NCI-H345 treated with DMSO at 0.1 percent for 48 hours (cell line): ENCODE data around the gene PACSIN2.
"Not testable (repeated sequence)": the region's sequence is repeated elsewhere in the genome, so short reads cannot be mapped to it uniquely, and the experiment has no call there.

Experiments used
- DNase-seq: peaks from one replicate; lab custom pipeline; 2025; ENCODE audit not compliant: unreplicated experiment; lab: John Stamatoyannopoulos, UW

The PACSIN2 gene

DNA sequence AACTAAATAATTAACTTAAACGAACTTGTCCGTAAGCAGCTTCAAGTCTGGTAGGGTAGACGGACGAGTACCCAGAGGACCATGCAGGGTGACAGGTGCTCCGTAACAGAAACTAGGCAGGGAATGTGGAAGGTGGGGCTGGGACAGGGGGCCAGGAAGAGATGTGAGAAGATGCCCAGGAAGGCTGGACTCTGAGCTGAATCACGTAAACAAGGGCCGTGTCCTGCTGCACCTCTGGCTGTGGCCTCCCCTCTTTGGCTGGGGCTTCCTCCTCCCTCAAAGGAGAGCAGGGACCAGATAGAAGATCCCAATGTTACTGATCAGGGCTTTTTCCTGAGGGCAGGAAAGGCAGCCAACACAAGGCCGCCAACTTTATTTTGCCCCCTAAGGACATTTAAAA, 47.9 kb downstream of the PACSIN2 start:
- DNase-seq = no peak

DNA sequence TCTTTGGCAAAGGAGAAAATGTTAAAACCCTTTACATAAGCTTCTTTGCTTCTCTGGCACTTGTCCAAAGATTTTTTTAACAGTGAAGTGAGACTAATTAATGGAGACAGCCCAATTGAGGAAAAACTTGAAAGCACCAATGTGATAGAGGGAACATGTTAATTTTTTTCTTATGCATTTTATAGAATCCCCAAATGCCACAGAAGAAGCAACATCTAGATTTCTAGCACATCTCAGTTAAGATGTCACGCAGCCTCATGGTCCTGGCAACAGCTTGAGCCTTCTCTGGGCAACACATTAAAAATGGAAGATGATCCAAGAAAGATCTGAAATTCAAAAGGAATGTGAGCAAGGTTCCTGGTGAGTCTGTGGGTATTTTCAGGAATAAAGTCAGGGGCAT, 48.5 kb downstream of the PACSIN2 start:
- no peak for DNase-seq

DNA sequence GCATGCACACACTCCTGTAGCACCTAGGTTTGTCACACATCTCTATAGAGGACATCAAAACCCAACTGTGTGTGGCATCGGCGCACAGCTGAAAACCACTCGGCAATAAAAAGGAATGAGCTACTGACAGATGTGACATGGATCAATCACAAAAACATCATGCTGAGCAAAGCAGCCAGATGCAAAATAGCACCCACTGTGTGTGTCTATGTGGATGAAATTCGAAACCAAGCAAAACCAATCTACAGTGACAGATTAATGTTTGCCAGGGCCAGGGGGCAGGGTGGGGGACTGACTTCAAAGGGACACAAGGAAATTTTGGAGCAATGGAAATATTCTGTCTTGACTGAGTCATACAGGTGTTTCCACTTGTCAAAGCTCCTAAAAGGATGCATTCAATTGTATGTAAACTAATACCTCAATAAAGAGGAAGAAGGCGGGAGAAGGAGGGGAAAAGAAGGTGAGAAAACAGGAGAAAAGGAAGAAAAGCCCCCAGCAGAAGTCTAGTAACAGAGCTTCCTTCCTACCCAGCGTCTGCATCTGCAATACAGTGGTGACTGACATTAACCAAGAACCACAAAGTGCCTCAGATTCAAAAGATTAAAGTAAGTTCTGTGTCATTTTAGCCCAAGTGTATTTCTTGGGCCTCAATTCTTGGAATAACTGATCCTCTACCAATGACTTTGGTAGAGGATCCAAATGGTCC, 49.8 kb downstream of the PACSIN2 start:
- peak; percentile 70 for DNase-seq

DNA sequence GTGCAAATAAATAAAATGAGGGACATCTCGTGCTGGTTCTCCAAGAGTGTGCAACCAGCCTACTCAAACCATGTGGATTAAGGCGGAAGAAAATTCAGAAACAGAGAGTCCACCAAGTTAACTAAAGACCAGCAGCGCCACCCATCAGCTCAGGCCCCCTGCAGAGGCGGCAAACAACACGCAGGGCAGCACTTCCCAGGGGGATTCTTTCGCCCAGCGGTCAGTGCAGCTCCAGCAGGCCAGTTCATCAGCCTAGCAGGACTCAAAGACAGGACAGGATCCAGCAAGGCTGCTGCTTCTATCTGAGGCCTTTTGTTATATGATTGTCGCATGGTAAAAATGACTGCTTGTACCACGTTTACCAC, 51.7 kb downstream of the PACSIN2 start:
- no peak for DNase-seq

DNA sequence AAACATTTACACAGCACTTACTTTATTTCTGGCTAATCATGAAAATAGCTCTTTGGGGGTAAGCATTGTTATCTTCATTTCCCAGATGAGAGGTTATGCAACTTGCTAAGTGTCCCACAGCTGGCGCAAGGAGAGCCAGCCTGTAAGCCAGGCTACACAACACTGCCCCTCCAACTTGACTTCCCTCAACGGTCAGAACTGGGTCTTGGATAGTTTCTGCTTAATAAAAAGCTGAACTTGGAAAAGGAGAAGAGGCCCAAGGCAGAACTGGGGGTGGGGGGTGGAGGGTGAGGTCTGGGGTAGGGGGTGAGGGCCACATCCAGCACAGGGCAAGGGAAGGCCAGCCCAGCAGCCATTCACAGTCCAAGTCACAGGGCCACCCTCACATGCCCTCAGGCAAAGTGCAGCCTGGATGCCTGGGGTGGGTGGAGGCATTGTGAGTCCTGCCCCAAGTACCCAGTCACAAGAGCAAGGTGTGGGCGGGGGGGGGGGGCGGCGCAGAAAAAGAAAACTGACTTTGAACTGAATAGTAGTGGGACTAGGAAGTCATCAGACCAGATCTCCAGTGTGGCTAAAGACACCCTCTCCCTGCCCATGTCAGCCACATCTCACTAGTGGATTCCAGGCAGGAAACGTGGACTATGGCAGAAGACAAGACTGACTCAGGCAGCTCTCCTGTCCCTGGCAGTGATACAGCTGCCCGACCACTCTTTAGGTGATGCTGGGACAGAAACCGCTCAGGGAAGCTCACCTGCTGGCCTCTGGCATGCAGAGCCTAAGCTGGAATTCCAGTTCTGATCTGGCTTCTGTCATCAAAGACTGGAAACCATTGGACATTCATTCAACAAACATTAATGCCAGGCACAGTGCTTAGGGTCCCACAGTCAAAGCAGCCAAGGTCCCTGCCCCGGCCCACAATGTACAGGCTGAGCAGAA, 52.4 kb downstream of the PACSIN2 start:
- no peak for DNase-seq

DNA sequence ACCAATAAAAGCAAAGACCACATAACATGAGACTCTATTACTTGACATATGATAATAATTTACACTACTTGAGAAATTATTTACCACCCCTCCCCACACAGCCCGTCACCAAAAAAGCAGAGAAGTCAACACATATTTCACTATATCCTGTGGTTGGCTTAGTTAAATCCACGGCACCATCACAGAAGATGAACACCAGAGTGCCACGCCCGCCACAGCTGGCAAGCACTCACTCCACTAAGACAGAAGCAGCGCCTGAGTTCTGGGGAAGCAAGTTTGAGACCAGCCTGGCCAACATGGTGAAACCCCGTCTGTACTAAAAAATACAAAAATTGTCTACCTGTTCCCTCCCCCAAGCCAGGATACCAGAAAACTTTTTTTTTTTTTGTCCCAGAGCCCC, 53.1 kb downstream of the PACSIN2 start:
- no peak for DNase-seq

DNA sequence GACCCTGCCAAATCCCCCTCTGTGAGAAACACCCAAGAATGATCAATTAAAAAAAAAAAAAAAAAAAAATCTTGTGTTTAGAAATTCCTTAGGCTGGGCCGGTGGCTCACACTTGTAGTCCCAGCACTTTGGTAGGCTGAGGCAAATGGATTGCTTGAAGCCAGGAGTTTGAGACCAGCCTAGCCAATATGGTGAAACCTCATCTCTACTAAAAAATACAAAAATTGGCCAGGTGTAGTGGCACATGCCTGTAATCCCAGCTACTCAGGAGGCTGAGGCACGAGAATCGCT, 53.6 kb downstream of the PACSIN2 start:
- DNase-seq = not testable (repeated sequence)

DNA sequence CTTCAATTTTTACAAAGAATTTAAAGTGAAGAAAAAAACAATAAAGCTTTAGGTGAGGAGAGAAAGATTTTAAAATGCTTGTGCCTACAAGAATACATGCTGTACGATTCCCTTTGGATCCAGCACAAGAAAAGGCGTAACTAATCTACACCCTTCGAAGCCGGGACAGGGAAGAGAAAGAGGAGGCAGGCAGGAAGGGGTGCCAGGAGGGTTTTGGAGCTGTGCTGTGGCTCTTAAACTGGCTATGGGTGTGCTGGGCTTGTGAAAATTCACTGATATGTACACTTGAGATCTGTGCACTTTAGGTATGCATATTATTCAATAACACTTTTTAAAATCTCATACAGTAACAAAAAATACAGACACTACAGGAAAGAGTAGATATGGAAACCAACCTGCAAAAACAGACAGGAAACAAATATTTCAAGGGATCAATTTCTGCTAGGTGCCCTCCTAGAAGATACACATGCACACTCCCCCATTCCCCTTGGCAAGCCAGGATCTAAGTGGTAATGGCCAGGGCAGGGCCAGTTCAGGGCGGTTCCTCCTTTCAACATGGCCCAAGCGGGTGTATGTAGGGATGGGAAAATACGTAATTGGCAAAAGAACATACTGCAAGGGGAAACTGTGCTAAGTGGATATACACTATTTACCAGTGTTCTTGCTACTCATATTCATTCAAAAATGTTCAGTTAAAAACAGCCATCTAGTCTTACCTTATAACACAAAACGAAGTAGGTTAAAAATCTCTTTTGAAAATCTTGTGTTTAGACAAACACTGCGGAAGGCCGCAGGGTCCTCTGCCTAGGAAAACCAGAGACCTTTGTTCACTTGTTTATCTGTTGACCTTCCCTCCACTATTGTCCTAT, 54.2 kb downstream of the PACSIN2 start:
- no peak for DNase-seq

DNA sequence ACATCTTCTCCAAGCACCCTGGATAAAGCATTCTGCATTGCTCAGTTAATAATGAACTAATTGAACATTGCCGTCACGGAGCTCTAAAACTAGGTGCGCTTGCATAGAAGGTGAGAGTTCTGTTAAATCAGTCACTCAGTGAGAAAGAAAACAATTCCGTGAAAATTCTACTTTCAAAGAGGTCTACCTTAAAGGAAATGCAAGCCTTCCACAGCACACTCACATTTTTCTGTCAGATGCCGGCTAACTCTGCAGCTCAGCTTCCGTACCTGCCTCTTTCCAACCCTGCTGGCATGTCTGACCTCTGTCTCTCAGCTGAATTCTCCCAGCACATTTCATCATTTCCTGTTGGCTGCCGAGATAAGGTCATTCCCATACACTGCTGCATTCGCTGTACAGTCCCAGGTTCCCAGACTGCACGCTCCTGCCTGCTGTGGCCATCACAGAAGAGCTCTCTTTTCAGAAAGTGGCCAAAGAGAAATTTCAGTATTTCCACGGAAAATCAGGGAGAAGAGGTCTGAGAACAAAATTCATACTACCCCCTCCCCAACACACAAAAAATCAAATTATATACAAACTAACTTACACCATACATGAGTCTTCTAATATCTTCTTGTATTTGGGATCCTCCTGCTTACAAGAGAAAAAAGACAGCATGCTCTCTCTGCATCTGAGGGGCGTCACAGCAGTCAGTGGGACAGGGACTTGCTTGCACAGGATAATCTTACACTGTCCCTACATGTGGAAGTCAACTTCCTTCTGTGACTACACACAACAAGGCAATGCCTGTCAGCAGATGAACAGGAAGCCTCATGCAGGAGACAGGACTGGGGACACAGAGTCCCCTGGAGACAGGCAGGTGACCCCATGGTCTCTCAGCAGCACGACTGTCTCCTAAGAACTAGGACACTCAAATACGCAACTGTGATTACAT, 55.1 kb downstream of the PACSIN2 start:
- no peak for DNase-seq

DNA sequence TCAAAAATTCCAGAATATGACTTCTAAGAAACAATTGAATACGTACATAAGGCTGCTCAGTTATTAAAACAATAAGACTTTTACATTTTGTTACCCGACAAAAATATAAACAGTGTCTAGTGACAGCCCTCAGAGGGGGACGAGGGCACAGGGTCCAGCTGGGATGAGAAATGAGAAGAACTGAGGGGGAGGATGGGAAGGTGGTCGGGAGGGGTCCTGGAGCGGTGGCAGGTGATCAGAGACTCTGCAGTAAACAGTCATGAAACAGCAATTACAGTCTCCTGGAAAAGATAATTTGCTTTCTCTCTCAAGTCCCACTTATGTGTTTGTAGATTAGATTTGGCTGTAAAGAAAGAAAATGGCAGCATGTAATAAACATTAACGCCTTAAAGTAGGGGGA, 56.0 kb downstream of the PACSIN2 start:
- no peak for DNase-seq

DNA sequence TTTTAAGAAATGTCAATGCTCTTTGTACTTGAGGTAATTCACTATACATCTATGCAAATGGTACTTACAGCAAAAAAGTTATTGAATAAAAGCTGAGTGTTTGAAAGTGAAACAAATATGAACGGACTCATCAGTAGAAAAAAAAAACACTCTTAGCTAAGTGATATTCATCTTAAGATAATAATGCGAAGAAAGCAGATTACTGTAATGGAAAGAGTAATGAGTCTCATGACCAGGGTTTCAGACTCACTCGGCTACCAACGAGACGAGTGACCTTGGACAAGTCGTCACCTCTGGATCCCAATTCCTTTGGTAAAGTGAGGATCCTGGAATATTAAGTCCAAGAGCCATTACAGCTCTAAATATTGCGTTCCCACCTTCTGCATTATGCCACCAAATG, 57.0 kb downstream of the PACSIN2 start:
- DNase-seq = no peak

DNA sequence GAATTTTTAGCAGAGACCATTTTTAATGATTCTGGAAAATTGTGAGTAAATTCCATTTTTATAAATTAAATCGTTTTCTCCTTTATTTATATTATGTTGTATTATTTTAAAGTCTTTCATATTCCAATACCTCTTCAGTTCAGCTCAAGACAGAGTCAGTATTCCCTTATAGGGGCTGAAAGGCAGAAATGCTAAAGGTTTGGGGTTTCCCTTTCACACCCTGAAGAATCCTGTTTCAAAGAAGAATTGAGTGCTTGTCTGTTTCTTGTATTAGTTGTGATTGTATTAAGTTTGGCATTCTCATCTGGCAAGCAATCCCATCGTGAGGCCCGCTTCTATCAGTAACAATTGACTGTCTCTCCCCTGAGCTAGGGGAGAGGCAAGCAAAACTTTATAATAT, 57.4 kb downstream of the PACSIN2 start:
- no peak for DNase-seq

DNA sequence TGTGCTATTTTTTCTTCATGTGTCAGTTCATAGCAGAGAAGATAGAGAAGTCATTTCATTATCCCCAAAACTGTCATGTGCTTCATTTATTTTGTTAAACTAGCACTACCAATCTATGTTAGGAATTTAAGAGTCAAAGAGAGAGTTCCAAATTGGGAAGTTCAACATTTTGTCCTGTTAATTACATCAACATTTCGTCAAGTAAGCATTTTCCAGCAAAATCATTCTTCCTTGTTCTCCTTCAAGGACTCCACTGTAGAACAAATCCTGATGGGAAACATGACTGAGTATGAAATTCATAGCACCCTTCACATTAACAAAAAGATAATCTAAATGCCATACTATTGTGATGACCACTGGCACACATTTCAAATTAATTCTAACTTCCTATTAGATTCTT, 59.1 kb downstream of the PACSIN2 start:
- DNase-seq = no peak

DNA sequence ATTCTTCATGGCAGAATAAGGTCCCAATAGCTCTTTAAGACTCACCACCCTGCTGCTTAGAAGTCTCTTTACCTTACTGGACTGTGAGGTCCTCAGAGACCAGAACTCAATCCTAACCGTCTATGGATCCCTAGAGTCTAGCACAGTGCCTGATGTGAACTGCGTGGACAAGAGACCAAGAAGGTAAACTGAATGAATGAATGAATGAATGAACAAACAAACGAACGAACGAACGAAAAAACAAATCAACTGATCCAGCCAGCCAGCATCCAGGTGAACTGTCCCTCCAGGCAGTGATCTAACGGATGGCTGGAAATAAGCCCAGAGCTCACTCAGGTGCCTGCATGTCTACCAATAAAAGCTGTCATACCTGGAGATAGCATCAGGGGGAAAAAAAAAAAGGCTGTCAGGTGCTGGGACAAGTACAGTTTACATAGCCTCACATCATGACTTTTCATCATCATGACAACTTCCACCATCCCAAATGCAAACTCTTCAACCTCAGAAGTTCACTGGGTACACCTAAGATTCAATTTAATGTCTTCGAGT, 59.8 kb downstream of the PACSIN2 start:
- DNase-seq = no peak

DNA sequence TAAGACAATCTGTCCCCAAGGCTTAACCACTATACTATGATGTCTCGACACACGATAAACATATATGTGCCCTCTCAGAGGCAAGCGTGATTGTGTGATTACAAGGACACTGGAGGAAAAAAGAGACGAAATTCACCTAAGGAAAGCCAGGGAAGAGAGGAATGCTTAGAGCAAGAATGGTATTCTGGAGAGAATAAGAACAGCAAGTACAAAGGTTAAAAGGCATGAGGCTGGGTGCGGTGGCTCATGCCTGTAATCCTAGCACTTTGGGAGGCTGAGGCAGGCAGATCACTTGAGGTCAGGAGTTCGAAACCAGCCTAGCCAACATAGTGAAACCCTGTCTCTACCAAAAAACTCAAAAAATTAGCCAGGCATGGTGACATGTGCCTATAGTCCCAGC, 61.2 kb downstream of the PACSIN2 start:
- not testable (repeated sequence) for DNase-seq

DNA sequence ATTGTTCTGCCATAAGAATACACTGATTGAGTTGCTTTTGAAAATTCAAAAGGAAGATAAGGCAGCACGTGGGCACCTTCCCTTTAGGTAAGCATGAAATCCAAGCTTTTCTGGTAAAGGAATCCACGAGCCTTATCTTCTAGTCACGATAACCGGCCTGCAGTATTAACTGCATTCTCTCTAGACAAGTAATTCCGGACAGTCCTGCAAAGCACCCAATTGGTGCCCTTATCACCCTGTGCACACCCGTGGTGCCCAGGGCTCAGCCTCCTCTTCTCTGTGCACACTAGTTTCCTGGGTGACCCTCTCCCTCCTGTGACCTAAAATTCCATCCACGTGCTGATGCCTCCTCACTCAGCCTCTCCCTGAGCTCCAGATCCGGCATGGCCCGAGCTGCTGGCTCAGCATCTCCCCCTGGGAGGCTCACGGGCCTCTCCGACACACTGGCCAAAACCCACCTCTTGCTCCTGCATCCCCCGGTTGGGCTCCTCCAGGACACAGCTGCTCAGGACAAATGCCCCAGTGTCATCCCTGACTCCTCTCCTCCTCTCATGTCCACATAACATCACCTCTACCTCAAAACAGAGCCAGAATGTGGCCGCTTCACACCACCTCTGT, 63.7 kb downstream of the PACSIN2 start:
- no peak for DNase-seq

DNA sequence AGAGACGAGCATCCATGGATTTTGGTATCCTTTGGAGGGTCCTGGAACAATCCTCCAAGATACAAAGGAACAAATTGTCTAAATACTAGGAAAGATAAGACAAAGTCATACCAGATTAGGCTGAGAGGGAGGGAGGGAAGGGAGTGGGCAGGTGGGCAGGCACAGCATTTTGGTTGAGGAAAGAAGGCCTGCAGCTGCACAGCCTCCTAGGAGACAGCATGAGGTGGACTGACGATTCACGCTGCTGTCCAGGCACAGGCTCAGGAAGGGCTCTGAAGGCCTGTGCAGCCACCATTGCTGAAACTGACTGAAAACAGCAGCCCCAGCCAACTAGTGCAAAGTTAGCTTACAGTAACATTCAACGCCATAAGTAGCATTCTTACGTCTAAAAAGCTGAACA, 64.7 kb downstream of the PACSIN2 start:
- no peak for DNase-seq

DNA sequence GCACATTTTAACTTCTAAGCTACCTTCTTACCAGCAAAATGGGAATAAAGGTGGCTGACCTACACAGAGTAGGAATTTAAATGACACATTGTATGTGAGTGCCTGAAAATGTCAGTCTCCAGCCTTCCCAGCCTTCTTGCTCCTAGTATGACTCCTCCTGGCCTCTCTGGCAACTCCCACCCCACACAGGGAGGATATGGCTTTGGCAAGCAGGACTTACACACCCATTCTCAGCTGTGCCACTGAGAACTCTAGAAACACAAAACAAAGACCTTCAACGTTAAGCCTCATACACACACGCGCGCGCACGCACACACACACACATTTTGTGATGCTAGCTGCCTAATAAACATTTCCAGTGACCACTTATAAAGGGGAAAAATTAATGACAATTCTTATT, 65.8 kb downstream of the PACSIN2 start:
- DNase-seq = no peak

DNA sequence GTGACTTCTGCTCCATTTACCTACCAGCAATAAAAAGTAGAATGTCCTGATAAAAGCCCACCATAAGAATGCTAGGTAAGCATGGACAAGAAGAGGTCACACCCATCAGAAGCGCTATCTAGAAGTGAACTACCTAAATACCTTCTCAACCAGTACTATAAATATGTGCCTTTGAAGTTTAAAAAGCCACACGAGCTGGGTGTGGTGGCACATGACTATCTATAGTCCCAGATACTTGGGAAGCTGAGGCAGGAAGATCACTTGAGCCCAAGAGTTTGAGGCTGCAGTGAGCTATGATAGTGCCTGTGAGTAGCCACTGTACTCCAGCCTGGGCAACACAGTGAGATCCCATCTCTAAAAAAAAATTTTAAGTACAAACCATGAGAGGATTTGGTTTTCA, 66.7 kb downstream of the PACSIN2 start:
- no peak for DNase-seq
